ENCODE data around the gene L3MBTL3. TPM values are rescaled to one million over a fixed set of nuclear protein-coding genes. Genes with fewer than 3 reads are reported as not detected.
A peak's percentile ranks its signal among the peaks of the same experiment; 100 is the strongest.

Gene L3MBTL3
- total RNA-seq, 2 experiments from 2014 or later = 5.4 to 9.3 TPM

GRCh38 chr6:130008236-130008873, 10.0 kb upstream of the L3MBTL3 start:
- H3K4me3 Mint-ChIP-seq = no peak overlapping the region
- no peaks in the 10 kb centered on the region for H3K9me3 Mint-ChIP-seq (ENCODE audit: low read depth)
- no peak for ATAC-seq
- intact Hi-C loops (cut with DNase I, micrococcal nuclease) = no loop called here
- DNase-seq = no peak
- ChIA-PET CTCF (no interaction called here), POLR2A (no interaction called here)
- peaks cover 1% of the 10 kb centered on the region for H3K4me1 Mint-ChIP-seq
- no peak overlapping the region for H3K27ac Mint-ChIP-seq
- no peaks in the 10 kb centered on the region for H3K36me3 Mint-ChIP-seq (ENCODE audit: low read depth)
- H3K27me3 Mint-ChIP-seq = peaks cover 4% of the 10 kb centered on the region

GRCh38 chr6:130009146-130009545, 9.2 kb upstream of the L3MBTL3 start:
- no peak for DNase-seq
- intact Hi-C loops (cut with DNase I, micrococcal nuclease) = no loop called here
- CTCF ChIA-PET = no interaction called here

DNA sequence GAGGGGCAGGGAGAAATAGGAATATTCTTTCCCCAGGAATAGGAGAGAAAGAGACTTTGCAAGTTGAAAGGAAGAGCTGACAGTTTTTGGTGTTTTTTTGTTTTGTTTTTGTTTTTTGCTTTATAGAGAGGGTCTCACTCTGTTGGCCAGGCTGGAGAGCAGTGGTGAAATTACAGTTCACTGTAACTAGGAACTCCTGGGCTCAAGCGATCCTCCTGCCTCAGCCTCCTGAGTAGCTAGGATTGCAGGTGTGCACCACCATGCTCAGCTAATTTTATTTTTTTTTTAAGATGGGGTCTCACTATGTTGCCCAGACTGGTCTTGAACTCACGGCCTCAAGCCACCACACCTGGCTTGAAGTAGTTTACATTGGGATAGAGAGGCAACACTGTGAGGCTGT, 8.0 kb upstream of the L3MBTL3 start:
- CTCF ChIA-PET = interaction anchor here (0.6 to 1.1 kb wide), 4 partner anchors 11 to 412 kb away, joined by 3 to 4 read pairs (median 4); no protein-coding TSS in a partner anchor
- H3K36me3 Mint-ChIP-seq (ENCODE audit: low read depth) = no peaks in the 10 kb centered on the region
- no peak for DNase-seq
- no peak for ATAC-seq
- intact Hi-C loops (cut with DNase I, micrococcal nuclease) = no loop called here
- peaks cover 1% of the 10 kb centered on the region for H3K27me3 Mint-ChIP-seq
- peaks cover 1% of the 10 kb centered on the region for H3K4me1 Mint-ChIP-seq
- POLR2A ChIA-PET = no interaction called here
- no peak overlapping the region for H3K27ac Mint-ChIP-seq
- H3K4me3 Mint-ChIP-seq = no peak overlapping the region
- H3K9me3 Mint-ChIP-seq (ENCODE audit: low read depth) = no peaks in the 10 kb centered on the region

More at GRCh38 chr6:130009146-130009545, 9.2 kb upstream of the L3MBTL3 start:
- Mint-ChIP-seq H3K9me3 (ENCODE audit: low read depth) (no peaks in the 10 kb centered on the region), H3K36me3 (ENCODE audit: low read depth) (no peaks in the 10 kb centered on the region), H3K4me1 (peaks cover 1% of the 10 kb centered on the region), H3K27me3 (peaks cover 4% of the 10 kb centered on the region), H3K27ac (no peak overlapping the region), H3K4me3 (no peak overlapping the region)
- POLR2A ChIA-PET = no interaction called here
- no peak for ATAC-seq

GRCh38 chr6:130012728-130013127, 5.7 kb upstream of the L3MBTL3 start:
- H3K27ac Mint-ChIP-seq = no peak overlapping the region
- CTCF ChIA-PET = interaction anchor here (1.5 kb wide), 1 partner anchor 9 kb away, joined by 3 read pairs; no protein-coding TSS in a partner anchor
- peaks cover 2% of the 10 kb centered on the region for H3K4me1 Mint-ChIP-seq
- H3K4me3 Mint-ChIP-seq = no peak overlapping the region
- ATAC-seq = no peak
- no peak for DNase-seq
- POLR2A ChIA-PET = no interaction called here
- intact Hi-C loops (cut with DNase I, micrococcal nuclease) = no loop called here
- no peaks in the 10 kb centered on the region for H3K9me3 Mint-ChIP-seq (ENCODE audit: low read depth)
- H3K27me3 Mint-ChIP-seq = no peaks in the 10 kb centered on the region
- H3K36me3 Mint-ChIP-seq (ENCODE audit: low read depth) = no peaks in the 10 kb centered on the region

DNA sequence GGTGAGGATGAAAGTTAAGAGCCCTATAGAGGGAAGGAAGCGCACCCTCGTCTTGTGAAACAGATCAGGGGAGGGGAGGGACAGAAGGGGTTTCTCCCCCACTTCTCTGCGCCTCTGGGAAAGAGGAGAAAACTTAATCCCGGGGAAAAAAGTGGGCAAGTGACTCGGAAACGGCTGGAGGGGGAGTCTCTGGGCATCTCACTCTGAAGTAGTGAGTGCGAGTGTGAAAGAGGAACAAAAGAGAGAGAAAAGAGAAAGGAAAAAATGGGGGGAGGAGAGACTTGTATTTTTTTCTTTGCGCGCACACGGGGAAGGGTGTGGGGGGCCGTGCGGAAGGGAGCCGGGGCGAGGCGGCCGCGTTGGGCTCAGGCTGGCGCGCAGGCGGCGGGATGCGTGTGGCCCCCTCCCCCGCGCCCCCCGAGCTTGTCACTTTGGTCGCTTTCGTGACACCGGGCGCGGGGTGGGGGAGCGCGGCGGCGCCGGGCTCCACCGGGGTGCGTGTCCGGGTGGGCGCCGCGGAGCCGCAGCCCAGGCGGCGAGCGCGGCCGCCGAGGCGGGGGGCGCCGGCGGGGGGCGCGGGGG, 454 bp downstream of the L3MBTL3 start:
- H3K36me3 Mint-ChIP-seq (ENCODE audit: low read depth) = peaks cover 1% of the 10 kb centered on the region
- H3K9me3 Mint-ChIP-seq (ENCODE audit: low read depth) = no peaks in the 10 kb centered on the region
- intact Hi-C loops (cut with DNase I, micrococcal nuclease) = loop anchor here (1.0 to 5.0 kb wide), 3 partner anchors 252 to 421 kb away; no protein-coding TSS in a partner anchor
- DNase-seq (peak; percentile 50), ATAC-seq (peak; percentile 15)
- H3K4me1 Mint-ChIP-seq = peaks cover 21% of the 10 kb centered on the region
- CTCF ChIA-PET = interaction anchor here (0.9 kb wide), 1 partner anchor 243 kb away, joined by 3 read pairs; no protein-coding TSS in a partner anchor
- no peaks in the 10 kb centered on the region for H3K27me3 Mint-ChIP-seq
- peak overlapping the region; percentile 95 for H3K27ac Mint-ChIP-seq
- peak overlapping the region; percentile 98 for H3K4me3 Mint-ChIP-seq
- POLR2A ChIA-PET = interaction anchor here (0.6 kb wide), 1 partner anchor 270 kb away, joined by 3 read pairs; no protein-coding TSS in a partner anchor

- no peaks in the 10 kb centered on the region for H3K27me3 Mint-ChIP-seq
- peak; percentile 25 for ATAC-seq
- intact Hi-C loops (cut with DNase I, micrococcal nuclease) = loop anchor here (2.0 to 5.0 kb wide), 6 partner anchors 77 to 521 kb away; no protein-coding TSS in a partner anchor
- peaks cover 24% of the 10 kb centered on the region for H3K4me1 Mint-ChIP-seq
- H3K4me3 Mint-ChIP-seq = peak overlapping the region; percentile 82
- DNase-seq = peak; percentile 55
- H3K36me3 Mint-ChIP-seq (ENCODE audit: low read depth) = peaks cover 4% of the 10 kb centered on the region
- no peaks in the 10 kb centered on the region for H3K9me3 Mint-ChIP-seq (ENCODE audit: low read depth)
- peak overlapping the region; percentile 65 for H3K27ac Mint-ChIP-seq
- POLR2A ChIA-PET = interaction anchor here (0.6 kb wide), 1 partner anchor 271 kb away, joined by 3 read pairs; no protein-coding TSS in a partner anchor
- CTCF ChIA-PET = no interaction called here
These were observed 1.1 kb downstream of the L3MBTL3 start for GRCh38 chr6:130019326-130020072.

DNA sequence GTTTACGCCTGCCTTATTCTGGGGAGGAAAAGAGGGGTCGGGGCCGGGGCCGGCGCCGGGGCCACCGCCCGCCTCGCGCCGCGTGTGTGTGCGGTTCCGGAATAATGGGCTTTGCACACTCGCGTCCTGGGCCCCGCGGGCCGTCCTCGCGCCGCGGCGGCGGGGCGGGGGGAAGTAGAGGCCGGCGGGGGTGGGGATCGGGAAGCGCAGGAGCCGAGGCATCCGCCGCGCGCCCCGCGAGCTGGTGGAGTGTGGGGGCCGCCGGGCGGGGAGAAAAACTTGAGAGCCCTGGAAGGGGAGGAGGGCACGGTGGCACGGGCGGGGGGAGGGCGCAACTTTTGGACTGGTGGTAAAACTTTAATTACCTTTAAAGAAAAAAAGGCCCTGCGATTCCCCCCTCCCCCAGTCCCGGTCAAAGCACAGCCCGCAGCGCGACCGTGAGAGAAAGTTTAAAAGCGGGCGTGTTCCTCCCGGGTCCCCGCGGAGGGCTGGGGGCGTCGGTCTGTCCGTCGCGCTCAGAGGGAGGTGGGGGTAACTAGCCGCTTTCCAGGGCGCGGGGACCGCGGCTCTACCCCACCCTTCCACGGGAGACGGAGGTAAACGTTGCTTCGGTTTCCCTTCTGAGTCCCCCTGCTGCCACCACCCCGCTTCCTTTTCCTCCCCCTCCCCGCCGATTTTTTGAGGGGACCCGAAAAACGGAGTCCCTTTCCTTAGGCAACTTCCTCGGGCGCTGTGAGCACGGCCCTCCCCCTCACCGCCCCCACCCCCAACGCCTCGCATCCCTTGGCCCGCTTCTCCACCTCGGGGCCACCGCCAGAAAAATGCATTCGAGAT, 1.9 kb downstream of the L3MBTL3 start:
- H3K27ac Mint-ChIP-seq = peak overlapping the region; percentile 90
- CTCF ChIA-PET = interaction anchor here (0.9 to 2.1 kb wide), 12 partner anchors 10 to 534 kb away, joined by 3 to 15 read pairs (median 4); no protein-coding TSS in a partner anchor
- peaks cover 12% of the 10 kb centered on the region for H3K36me3 Mint-ChIP-seq (ENCODE audit: low read depth)
- no peaks in the 10 kb centered on the region for H3K27me3 Mint-ChIP-seq
- H3K9me3 Mint-ChIP-seq (ENCODE audit: low read depth) = no peaks in the 10 kb centered on the region
- peaks cover 32% of the 10 kb centered on the region for H3K4me1 Mint-ChIP-seq
- peak; percentile 20 for ATAC-seq
- peak overlapping the region; percentile 91 for H3K4me3 Mint-ChIP-seq
- peak; percentile 51 for DNase-seq
- intact Hi-C loops (cut with DNase I, micrococcal nuclease) = loop anchor here (2.0 to 5.0 kb wide), 4 partner anchors 78 to 521 kb away; no protein-coding TSS in a partner anchor
- POLR2A ChIA-PET = no interaction called here

GRCh38 chr6:130020907-130021629, 2.7 kb downstream of the L3MBTL3 start:
- Mint-ChIP-seq H3K9me3 (ENCODE audit: low read depth) (no peaks in the 10 kb centered on the region), H3K36me3 (ENCODE audit: low read depth) (peaks cover 18% of the 10 kb centered on the region), H3K4me1 (peaks cover 38% of the 10 kb centered on the region), H3K27me3 (no peaks in the 10 kb centered on the region), H3K27ac (peak overlapping the region; percentile 90), H3K4me3 (peak overlapping the region; percentile 91)
- POLR2A ChIA-PET = no interaction called here
- CTCF ChIA-PET = interaction anchor here (0.6 to 2.1 kb wide), 38 partner anchors 8 to 1394 kb away, joined by 3 to 15 read pairs (median 4); no protein-coding TSS in a partner anchor
- DNase-seq (peak; percentile 85), ATAC-seq (peak; percentile 59)
- intact Hi-C loops (cut with DNase I, micrococcal nuclease) = loop anchor here (1.0 to 5.0 kb wide), 8 partner anchors 79 to 522 kb away; no protein-coding TSS in a partner anchor

GRCh38 chr6:130026859-130027258, 8.5 kb downstream of the L3MBTL3 start:
- Mint-ChIP-seq H3K27me3 (no peaks in the 10 kb centered on the region), H3K4me1 (peaks cover 67% of the 10 kb centered on the region), H3K36me3 (ENCODE audit: low read depth) (peaks cover 18% of the 10 kb centered on the region), H3K4me3 (no peak overlapping the region), H3K9me3 (ENCODE audit: low read depth) (no peaks in the 10 kb centered on the region), H3K27ac (peak overlapping the region; percentile 18)
- DNase-seq (no peak), ATAC-seq (peak; percentile 76)
- intact Hi-C loops (cut with DNase I, micrococcal nuclease) = loop anchor here (2.0 to 5.0 kb wide), 5 partner anchors 105 to 576 kb away; no protein-coding TSS in a partner anchor
- ChIA-PET CTCF (interaction anchor here (1.6 kb wide), 1 partner anchor 11 kb away, joined by 7 read pairs; no protein-coding TSS in a partner anchor), POLR2A (no interaction called here)

DNA sequence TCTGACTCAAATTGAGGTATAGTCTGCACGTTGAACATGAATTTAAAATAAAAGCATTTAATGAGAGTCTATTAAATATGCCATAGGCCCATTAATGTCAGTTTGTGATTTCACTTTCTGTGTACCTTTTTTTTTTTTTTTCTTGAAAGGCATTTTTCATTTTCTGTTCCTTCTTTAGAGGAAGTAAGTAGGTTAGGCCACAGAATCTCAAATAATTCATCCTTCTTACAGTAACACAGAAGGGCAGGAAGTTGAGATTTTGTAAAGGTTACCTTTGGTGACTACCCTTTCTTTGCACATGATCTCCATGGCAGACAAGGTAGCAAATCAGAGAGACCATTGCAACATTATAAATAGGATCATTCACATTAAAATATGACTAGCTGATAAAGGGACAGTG, 9.6 kb downstream of the L3MBTL3 start:
- Mint-ChIP-seq H3K27ac (peak overlapping the region; percentile 66), H3K4me1 (peaks cover 62% of the 10 kb centered on the region), H3K27me3 (no peaks in the 10 kb centered on the region), H3K4me3 (no peak overlapping the region), H3K36me3 (ENCODE audit: low read depth) (peaks cover 25% of the 10 kb centered on the region), H3K9me3 (ENCODE audit: low read depth) (no peaks in the 10 kb centered on the region)
- DNase-seq (no peak), ATAC-seq (peak; percentile 67)
- ChIA-PET POLR2A (no interaction called here), CTCF (interaction anchor here (1.4 to 1.6 kb wide), 2 partner anchors 10 to 430 kb away, joined by 3 to 7 read pairs; no protein-coding TSS in a partner anchor)
- intact Hi-C loops (cut with DNase I, micrococcal nuclease) = loop anchor here (2.0 to 5.0 kb wide), 6 partner anchors 104 to 576 kb away; no protein-coding TSS in a partner anchor
